Measurements from ENCODE around the gene ASTN1.

ASTN1 gene

DNA sequence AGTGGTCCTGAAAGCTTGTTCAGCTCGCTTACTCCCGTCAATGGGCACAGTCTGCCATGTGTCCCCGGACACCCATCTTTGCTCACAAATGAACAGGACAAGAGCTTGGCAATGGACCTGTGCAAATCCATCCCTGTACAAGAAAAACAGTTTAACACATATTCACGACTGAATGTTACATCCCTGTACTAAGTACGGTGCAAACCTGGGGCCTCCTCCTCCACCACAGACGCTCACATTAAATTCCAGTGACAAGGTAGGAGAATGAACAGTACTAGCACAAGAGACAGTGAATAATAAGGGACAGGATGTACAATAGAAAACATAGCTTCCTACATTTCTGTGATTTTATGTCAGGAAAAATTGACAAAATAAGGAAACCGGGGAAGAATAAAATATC is 187.7 kb downstream of the ASTN1 start:
- no peak for DNase-seq

DNA sequence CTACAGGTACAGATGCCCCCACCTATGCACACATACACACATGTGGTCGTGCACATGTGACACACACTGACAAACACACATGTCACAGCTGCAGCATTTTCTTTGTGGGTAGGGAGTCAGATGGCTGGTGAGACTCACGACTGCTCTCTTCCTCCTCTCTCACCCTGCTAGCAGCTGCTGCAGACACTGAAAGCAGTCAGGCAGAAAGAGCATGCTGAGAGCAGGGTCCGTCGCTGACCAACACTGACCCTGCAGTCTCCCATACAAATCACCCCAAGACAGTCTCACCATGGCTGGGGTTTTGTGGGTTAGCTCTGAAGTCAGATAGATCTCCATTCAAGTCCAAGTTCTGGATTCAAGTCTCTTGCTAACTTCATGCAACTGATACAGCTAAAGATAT is 188.3 kb downstream of the ASTN1 start:
- DNase-seq: no peak

DNA sequence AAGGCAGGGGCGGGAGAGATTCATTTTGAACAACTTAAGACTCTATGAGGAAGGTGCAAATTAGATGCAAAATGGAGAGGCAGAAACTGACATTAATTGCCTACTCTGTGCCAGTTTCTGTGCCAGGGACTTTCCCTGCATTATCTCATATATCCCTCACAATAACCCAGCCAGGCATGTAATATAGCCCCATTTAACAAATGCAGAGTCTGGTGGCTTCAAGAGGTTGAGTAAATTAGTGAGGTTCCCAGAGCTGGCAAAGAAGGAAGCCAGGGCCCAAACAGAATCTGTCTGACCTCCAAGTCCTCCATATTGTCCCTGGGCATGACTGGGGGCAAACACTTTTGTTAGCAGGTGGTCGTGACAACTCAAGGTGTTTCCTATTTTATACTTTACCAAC is 199.8 kb downstream of the ASTN1 start:
- DNase-seq: no peak

GRCh38 chr1:176963181-176963580 is 201.3 kb downstream of the ASTN1 start:
- DNase-seq: no peak

- DNase-seq: no peak
These were observed 202.8 kb downstream of the ASTN1 start for GRCh38 chr1:176961678-176962077.

- DNase-seq: no peak
These were observed 205.2 kb downstream of the ASTN1 start for GRCh38 chr1:176959191-176959820.

DNA sequence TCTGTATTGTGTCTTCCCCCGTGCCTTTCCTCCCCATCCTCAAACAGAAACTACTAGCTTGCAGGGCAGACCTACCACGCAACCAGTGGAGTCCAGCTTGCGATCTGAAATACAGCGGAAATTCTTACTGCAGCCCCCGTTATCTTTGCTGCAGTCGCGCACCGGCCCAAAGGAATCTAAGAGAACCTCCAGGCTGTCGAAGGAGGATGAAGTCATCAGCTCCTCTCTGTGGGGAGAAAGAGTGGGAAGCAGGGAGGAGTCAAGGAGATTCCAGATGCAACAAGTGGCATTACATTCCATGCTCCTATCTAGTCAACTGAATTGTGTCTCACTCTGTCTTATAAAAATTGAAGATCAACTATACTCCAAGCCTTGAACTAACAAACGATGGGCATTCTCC is 206.9 kb downstream of the ASTN1 start:
- no peak for DNase-seq

DNA sequence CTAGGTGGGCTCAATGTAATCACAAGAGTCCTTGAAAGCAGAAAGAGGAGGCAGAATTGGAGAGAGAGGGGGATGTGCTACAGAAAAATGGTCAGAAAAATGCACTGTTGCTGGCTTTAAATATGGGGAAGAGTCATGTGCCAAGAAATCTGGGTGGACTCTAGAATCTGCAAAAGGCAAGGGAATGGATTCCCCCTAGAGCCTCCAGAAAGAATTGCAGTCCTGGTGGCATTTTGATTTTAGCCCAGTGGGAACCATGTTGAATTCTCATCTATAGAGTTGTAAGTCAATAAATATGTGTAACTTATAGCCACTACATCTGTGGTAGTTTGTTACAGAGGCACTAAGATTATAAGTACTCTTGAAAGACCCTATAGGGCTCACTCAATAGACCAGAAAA is 210.3 kb downstream of the ASTN1 start:
- no peak for DNase-seq

DNA sequence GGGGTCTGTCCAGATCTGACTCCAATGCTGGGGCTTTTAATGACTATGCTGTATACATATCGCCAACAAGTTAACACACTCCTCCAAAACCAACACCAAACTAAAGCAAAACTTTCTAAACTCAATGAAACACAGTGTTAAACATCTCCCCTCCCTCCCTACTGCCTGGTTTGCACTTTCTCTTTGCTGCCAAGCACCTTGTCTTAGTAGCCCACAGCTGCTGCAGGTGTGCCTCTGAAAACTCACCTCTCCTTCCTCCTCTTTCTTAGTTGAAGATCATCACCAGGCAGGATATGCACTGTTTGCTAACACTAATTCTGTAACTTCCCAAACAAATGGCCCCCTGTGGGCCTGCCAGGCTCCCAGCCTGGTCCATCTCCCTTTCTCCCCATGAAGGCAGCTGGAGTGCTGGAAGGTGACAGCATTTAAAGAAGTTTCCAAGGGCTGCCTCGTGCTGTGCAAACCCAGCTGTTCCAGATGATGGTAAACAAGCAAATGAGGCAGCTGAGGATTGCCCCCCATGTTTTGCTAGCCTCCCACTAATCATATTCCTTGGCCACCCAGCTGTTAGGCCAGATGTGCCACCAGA is 213.7 kb downstream of the ASTN1 start:
- DNase-seq: no peak

- DNase-seq: no peak
These were observed 215.4 kb downstream of the ASTN1 start for GRCh38 chr1:176949033-176949662.

- DNase-seq: no peak
These were observed 219.9 kb downstream of the ASTN1 start for GRCh38 chr1:176944606-176945005.

DNA sequence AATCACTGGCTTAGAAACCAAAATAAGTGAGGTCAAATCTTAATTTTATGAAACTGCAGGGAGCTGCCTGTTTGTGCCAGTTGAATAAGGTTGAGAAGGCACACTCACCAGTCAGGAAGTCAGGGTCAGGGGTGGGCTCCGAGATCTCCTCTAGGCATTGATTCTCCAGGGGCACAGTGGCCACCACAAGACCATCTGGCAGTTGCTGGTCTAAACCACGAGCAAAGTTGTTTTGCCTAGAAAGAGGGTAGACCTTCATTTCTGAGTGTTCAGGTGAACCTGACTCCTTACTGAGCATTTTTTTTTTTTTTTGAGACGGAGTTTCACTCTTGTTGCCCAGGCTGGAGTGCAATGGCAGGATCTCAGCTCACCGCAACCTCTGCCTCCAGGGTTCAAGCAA is 220.7 kb downstream of the ASTN1 start:
- DNase-seq: no peak

DNA sequence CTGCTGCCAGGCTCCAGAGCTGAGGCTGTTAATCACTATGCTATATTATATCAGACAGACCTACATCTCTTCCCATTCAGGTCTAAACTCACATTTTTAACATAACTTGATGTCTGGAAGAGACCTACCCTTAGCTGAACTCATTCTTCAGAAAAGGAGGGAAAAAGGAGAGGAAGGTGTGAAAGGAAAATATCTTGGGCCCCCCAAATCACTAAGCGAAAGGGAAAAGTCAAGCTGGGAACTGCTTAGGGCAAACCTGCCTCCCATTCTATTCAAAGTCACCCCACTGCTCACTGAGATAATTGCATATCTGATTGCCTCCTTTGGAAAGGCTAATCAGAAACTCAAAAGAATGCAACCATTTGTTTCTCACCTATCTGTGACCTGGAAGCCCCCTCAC is 222.2 kb downstream of the ASTN1 start:
- DNase-seq: no peak

DNA sequence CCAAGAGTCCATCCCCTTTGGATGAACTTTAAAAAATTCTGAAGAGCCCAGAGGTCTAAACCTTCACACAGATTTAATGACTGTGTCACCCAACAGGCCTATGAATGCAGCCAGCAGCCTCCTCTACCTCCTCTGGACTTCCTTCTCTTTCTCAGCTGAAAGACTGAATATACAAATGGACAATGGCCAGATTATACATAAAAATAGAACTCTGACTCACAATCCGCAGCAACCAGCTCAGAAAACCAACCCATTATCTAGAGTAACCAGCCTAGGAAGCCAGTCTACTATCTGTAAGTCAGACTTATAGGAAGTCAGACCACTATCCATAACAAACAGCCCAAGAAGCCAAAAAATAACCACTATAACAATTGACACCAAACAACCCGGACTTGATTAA is 224.5 kb downstream of the ASTN1 start:
- DNase-seq: no peak

DNA sequence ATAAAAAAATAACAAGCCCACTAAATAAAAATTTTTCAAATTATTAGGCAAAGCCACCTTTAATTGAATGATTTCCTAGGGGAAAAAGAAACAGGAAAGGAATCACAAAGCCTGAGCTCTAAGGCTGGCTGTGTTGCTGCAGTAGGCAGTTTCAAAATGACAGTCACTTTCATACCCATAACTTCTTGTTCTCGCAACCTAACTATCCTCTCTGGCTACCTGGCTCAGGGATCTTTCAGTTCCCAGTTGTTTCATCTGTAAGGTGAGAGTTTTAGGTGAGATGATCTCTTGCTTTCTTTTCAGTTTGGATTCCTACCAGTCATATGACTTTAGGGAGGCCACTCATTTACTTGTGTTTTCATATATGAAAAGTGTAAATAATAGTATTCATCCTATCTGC is 226.1 kb downstream of the ASTN1 start:
- DNase-seq: no peak

DNA sequence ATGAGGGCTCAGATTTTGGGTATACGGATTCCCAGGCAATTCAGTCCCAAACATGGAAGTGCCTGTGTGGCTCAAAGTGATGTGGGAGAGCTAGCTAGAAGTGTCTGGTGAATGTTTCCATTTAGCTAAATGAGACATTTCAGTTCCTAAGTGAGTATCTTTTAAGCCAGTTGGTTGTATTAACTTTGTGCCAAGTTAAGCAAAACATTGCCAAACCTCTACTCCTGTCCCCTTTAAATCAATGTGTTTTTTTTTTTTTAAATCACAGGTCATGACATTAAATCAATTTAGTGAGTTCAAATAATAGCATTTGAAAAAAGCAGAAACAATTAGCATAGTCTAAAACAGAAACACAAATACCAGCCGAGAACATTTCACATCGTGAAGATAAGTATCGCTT is 230.1 kb downstream of the ASTN1 start:
- DNase-seq: no peak

DNA sequence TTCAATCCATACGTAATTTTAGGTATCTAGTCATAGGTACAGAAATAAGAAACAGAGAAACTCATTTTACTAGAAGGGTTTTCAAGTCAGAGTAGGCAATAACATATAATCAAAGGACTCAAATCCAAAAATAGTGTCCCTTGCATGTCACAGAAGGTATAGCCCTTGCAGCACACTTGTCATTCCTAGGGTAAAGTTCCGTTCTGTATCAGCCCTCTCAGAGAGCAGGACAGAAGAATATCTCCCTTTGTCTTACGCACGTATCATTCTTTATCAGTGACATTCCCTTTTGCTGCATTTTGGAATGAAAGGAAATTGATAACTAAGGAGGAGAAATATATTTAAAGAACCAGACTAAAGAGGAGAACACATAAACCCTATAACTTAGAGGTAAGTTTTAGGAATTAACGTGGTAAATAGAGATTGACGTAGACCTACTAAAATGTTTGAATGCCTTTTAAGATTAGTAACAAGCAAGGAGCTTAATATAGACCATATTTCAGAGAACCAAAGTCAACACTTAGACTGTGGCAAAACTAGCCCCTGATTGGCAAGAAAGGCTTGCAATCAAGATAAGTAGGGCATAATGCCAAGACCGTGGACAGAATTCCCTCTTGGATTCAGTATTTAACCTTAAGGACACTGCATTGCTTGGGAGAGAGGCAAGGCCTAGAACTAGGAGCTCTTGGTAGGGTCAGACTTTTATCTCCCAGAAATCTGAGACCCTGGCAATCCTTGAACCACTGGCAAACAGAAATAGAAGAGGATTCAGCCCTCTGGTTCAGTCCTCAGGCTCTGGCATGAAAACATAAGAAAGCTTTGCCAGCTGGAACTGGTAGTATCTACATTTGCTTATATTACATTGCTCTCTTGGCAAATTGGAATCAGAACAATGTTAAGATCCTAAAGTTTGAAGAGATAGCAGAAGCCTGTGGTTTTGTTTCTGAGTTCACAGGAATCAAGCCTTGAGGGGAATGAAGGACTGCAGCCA is 232.1 kb downstream of the ASTN1 start:
- DNase-seq: no peak

GRCh38 chr1:176931526-176931925 is 233.0 kb downstream of the ASTN1 start:
- DNase-seq: no peak

DNA sequence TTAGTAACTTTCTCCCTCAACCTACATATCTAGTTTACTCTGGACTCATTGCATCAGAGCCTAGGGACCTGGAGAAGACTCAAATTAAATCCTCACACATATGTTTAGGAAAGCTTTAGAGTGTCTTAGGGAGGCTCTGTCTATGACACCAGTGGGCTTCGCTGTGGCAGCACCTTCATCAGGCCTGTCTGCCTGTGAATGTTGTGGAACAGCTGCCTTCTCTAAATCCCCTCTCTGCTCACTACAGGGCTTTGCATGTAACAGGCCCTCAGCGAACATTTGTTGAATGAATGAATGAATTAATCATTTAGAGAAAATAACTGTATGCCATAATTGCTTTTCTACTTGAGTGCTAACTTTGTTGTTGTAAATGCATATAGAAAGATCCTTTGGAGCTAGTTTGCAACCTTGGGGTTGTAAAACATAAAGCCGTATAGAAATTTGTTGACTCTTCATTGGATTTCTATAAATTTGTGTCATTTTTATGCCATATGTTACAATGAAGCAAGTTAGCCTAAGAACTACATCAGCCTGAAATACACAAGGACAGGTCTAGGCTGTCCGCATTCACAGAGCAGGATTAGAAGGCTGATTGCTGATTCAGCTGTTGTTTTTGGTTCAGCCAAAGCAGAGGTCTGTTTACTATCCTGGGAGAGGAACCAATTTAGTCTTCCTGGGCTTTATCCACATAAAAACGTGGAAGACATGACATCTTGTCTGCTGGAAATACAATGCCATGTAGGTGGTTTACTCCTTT is 238.0 kb downstream of the ASTN1 start:
- DNase-seq: no peak

- no peak for DNase-seq
These were observed 239.3 kb downstream of the ASTN1 start for GRCh38 chr1:176925223-176925622.

DNA sequence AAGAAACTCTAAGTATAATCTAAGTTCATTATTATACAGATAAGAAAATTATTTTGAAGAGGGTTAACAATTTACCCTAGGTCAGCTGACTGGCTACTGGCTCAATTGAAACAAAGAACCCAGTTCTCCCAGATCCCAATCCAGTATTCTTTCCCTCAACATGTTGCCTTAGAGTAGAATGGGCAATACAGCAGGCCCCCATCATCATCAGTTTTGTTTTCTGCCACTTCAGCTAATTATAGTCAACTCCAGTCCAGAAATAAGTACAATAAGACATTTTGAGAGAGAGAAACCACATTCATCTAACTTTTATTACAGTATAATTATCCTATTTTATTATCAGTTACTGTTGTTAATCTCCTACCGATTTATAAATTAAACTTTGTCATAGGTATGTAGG is 241.2 kb downstream of the ASTN1 start:
- no peak for DNase-seq
